ENCODE results near the gene RAMACL.
A peak's percentile ranks its signal among the peaks of the same experiment; 100 is the strongest.
"Not testable (repeated sequence)": the region's sequence is repeated elsewhere in the genome, so short reads cannot be mapped to it uniquely, and the experiment has no call there.

Gene RAMACL

DNA sequence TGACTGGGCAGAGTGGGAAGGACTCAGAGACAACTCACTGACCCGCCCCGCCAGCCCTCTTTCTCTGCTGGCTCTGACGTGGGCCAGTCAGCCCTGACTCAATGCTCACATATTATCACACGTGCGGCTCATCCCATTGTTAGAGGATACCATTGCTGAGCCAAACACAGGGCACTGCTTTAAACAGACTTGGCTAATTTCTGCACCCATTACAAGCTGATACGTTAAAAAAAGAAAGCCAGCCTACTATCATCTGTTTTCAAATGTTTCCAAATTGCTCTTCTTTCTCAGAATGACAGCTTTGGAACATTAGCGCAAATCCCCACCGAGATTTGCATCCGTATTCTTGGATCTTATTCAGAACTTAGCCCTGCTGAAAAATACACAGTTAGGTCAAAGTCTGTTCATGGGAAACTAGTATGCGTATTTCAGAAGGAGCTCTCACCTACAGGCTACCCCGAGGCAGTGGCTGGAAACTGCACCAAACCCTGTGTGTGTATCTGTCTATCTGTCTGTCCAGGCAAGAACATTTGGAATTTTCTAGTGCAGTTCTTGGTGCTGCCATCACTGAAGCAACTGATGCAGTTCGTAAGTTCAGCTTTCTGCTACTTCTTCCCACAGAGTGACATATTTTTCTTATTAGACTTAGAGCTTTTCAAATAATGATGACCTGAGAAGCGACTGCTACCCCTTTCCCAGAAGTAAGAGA is 32.8 kb downstream of the RAMACL start:
- peak; percentile 82 for DNase-seq

DNA sequence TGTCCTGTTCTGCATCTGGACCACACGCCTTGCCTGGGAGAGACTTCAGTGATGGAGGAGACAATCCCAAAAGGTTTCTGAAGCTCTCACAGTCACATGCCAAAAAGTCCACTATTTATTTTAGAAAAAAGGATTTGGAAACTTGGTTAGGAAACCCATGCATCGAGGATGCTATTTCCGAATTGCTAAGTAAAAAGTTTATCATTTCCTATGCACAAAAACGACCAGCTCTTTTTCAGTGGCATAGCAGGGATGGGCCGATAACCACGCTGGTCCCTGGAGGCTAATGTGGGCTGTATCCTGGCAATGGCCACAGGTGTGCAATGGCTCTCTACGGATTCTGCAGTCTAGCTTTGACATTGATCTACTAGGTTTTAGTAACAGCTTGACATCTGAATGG is 33.9 kb downstream of the RAMACL start:
- no peak for DNase-seq

- no peak for DNase-seq
These were observed 34.6 kb downstream of the RAMACL start for GRCh38 chr6:166551754-166552495.

GRCh38 chr6:166546653-166547052 is 39.8 kb downstream of the RAMACL start:
- no peak for DNase-seq

GRCh38 chr6:166545156-166546034 is 41.1 kb downstream of the RAMACL start:
- no peak for DNase-seq

DNA sequence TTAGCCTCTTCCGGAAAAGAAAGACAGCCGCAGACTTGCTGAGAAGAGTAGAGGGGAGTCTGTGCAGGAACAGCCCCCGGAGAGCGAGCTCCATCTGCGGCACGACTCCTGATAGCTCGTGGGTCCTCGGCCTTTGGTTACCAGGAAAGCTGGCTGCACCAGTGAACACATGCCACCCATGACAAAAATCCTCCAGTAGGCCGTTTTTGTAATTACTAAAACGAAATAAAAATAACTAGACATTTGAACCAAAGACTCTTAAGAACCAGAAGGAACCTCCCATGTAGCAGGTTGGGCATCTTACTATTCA is 42.2 kb downstream of the RAMACL start:
- DNase-seq: no peak

- DNase-seq: no peak
These were observed 42.7 kb downstream of the RAMACL start for GRCh38 chr6:166543603-166544295.

DNA sequence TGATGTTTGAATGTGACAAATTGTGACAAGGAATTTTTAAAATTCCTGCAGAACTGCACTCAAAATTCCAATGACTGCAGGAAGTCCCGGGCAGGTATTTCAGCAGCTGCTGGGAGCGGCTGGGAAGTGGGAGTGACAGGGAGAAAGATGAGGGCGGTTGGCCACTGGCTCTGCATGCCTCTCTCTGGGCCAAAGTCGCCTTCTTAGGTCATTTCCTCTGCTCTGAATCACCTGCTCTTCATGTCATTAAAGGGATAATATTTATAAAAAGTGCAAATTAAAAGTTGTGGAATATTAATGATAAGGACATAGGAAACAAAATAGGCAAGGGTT is 43.9 kb downstream of the RAMACL start:
- no peak for DNase-seq

DNA sequence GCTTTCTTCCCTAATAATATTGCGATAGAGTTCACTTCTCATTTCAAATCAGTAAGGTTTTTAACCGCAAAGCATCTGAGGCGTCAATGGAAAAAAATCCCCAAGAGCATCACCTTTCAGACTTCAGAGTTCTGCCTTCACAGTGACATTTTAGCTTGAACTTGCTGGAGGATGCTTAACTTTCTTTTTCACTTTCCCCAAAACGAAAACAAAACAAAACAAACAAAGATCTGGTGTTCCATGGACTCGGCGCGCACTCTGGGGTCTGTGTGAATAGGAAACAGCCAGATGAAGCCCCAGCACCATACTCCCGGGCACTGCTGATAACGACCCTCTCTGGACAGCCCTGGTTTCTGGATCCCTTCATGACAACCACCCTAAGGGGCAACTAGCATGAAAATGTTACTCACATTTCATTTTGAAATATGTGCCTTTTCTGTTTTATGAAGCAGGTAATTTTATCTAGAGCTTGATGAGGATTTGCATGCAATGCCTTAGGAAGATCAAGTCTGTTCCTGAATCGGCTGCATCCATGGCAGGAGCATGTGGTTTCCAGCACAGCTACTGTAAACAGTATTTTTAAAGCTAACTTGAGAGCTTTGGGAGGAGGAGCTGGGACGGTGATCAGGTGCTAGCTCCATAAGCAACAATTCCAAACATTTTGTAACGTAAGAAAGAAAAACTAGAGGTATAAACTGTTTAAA is 44.5 kb downstream of the RAMACL start:
- no peak for DNase-seq

DNA sequence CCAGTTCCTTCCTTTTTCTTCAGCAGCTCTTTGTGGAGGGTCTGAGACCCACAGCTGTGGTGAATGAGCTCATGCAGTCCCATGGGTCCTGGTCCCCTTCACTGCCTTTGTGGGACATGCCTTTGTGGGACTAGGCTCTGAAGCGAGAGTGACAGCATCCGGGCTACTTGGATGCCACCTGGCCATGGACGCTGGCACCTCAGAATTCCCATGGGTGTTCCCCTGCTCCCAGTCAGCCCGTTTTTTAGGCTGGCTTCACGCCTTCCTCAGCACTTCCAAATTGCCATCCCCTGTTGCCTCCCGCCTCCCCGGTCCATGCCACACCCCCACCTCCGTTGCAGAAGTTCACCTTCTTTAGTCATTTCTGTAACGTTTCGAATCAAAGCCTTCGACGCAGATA is 45.1 kb downstream of the RAMACL start:
- no peak for DNase-seq

GRCh38 chr6:166540631-166541331 is 45.7 kb downstream of the RAMACL start:
- DNase-seq: no peak

- DNase-seq: no peak
These were observed 46.9 kb downstream of the RAMACL start for GRCh38 chr6:166539543-166539942.

- not testable (repeated sequence) for DNase-seq
These were observed 47.5 kb downstream of the RAMACL start for GRCh38 chr6:166539011-166539385.

GRCh38 chr6:166538297-166539010 is 48.0 kb downstream of the RAMACL start:
- no peak for DNase-seq

DNA sequence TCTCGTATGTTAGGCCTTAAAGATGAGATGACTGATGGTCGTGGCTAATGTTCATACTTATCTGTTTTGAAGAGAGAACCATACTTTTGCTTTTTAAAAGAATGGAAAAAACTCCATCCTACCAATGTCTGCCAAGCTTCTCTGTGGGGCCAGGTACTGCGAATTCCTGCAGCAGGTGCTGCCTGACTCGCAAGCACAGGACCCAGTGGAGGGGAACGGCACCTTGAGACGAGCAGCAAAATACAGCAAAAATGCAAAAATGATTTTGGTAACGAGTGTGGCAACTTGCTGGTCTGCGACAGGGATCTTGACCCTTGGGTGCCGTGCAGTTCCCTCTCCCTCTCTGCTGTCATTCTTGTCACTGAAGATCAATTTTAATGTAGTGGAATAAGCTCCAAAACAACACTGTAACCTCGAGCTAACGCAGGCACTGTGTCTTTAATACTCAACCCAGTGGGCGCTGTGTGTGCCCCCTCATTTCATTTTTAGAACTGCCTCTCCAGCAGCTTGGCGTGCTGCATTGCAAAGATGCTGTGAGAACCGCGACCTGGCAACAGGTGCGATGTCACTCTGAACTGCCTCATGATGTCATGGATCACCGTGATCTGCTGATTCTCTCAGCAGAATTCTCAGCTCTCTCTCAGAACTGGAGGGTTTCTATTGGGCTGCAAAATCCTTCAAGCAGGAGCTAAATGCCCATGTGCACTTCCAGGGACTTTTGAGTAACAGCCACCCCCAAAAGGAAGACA is 51.6 kb downstream of the RAMACL start:
- no peak for DNase-seq

DNA sequence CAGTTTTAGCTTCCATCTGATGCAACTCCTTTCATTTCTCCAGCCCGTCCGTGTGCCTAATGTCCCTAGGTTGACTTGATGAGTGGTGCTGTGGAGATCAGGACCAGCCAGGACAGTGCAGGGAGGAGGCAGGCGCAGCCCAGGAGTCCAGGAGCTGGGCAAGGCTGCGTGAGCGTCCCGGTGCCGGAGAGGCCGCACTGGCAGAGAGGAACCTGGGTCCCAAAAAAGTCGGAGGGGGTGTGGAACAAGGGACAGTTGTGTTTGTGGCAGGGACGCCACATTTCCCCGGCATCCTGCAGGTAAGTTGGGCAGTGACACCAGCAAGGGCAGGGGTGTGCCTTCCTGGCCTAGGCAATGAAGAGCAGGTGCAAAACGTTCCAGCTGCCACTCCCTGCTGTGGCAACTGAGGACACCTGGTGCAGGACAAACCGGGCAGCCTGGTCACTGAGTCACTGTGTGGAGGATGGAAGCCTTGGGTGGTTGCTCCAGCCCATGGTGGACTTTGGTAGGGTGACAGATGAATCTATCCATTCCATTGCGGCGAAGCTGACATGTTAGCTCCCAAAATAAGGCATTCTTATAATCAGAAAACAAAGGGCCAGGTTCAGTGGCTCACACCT is 53.2 kb downstream of the RAMACL start:
- no peak for DNase-seq
